Heart left ventricle (tissue), 16 donors: Measurements from ENCODE around the gene SLBP. TPM values are rescaled to one million over a fixed set of nuclear protein-coding genes. Genes with fewer than 3 reads are reported as not detected.

Experiments used
- ATAC-seq, 4 donors: fragments of 200-7000 bp; cut with Tn5 transposase; one replicate each; pipeline ENCODE4 v1.9.1; 2020 to 2022; ENCODE audit warnings: moderate library complexity in 4 of 4, mild to moderate bottlenecking in 3 of 4, moderate number of reproducible peaks in 1 of 4
- DNase-seq, 5 donors: peaks; one replicate each; pipeline ENCODE4 v3.0.0-alpha.2; 2020
- H3K27ac ChIP-seq, 12 donors: fragments of 200-600 bp; sonication (generic) in 4 of 12; one replicate each; pipeline versions ENCODE4 v1.5.0 to v1.8.0; 2016 to 2022; ENCODE audit warnings: mild to moderate bottlenecking in 2 of 12
- H3K27me3 ChIP-seq, 9 donors: fragments of 200-600 bp; sonication (generic) in 2 of 9; one replicate each; pipeline versions ENCODE4 v1.5.1 to v1.8.0; 2016 to 2022; ENCODE audit warnings: mild to moderate bottlenecking in 3 of 9
- H3K36me3 ChIP-seq, 9 donors: fragments of 200-600 bp; sonication (generic) in 2 of 9; one replicate each; pipeline versions ENCODE4 v1.5.0 to v1.8.0; 2018 to 2022; ENCODE audit warnings: mild to moderate bottlenecking in 2 of 9
- H3K4me1 ChIP-seq, 12 donors: fragments of 200-600 bp; sonication (generic) in 4 of 12; one replicate each; pipeline versions ENCODE4 v1.5.0 to v1.8.0; 2016 to 2022; ENCODE audit warnings: mild to moderate bottlenecking in 3 of 12
- H3K4me3 ChIP-seq, 12 donors: fragments of 200-600 bp; sonication (generic) in 4 of 12; one replicate each; pipeline versions ENCODE4 v1.5.0 to v1.8.0; 2017 to 2022; ENCODE audit warnings: mild to moderate bottlenecking in 9 of 12, moderate library complexity in 4 of 12
- H3K9me3 ChIP-seq, 12 donors: fragments of 200-600 bp; sonication (generic) in 4 of 12; one replicate each; pipeline versions ENCODE4 v1.5.0 to v1.8.0; 2016 to 2022; ENCODE audit warnings: mild to moderate bottlenecking in 1 of 12
- POLR2A ChIP-seq, 2 donors: fragments of 450-650 bp; IDR thresholded peaks; one replicate each; pipeline ENCODE4 v1.6.1; 2017; ENCODE audit warnings: antibody characterized with exemption in 2 of 2, mild to moderate bottlenecking in 2 of 2, moderate library complexity in 2 of 2
- WGBS, 4 donors: extraction: QIAGEN DNeasy Blood & Tissue Kit in 2 of 4; methylation state at CpG; one replicate each; pipeline versions ENCODE4 v1.1.5 to v1.1.7; 2013 to 2018; 5-methylcytosine and 5-hydroxymethylcytosine counted together
- intact Hi-C, 10 donors: fragments of 100-400 bp; cut with DNase I; formaldehyde crosslinking; loops; one replicate each; pipeline versions ENCODE4 v1.11.1 to v1.14.2; 2022
- polyA plus RNA-seq, 2 donors: library from polyadenylated mRNA; stranded (reverse); fragments of 200-250 nt; gene quantifications; one replicate each; pipeline ENCODE4 v1.2.3, GENCODE V29; 2013
- total RNA-seq, 9 donors: library from RNA; depleted of rRNA in 2 of 9; stranded (reverse); fragments of >200 nt in 2 of 9; fragmentation: NEBNext Ultra II Directional in 3 of 9; extraction: Animal tissue kit (Norgen Biotek cat#: 25700) in 3 of 9; gene quantifications; one replicate each; pipeline versions ENCODE4 v1.1.0 to v1.2.4, GENCODE V29; 2016 to 2023
- TF ChIP-seq, protein P1 (sequence below), 12 donors: fragments of 200-600 bp; sonication (generic) in 4 of 12; IDR thresholded peaks; one replicate each; pipeline versions ENCODE4 v1.5.0 to v1.8.0; 2018 to 2022; ENCODE audit warnings: antibody characterized with exemption in 12 of 12, mild to moderate bottlenecking in 5 of 12
- donor health status: ischemic (EF 13 %, LVEDD 7.1; RV severe dilation, severe dysfunction).
- donor health status: healthy with polysubstance abuse.
- donor health status: DM: no; HTN: yes; CAD: no.
- donor health status: DM: no; HTN: no; CAD: no.
- donor health status: ischemic (EF 25% LVEDD 6.9; RV normal size, moderate dysfunction).
- donor health status: ischemic (EF 25% LVEDD 5.7; RV mildly dilated, moderate dysfunction).
- donor health status: healthy.
- donor health status: DM: yes; HTN: yes; CAD: no.
- donor health status: ischemic (EF 35%, LVEDD 5.7; RV mildly dilated, moderate dysfunction).
- donor health status: nonischemic (EF 11% LVEDD 7.7; RV severe dilation, severe dysfunction).
- donor health status: DM: yes; HTN: yes; CAD: no.
- donor health status: PGD.
- donor health status: ischemic (EF 29% LVEDD 5.4; RV normal size, mild dysfunction).
- donor health status: nonischemic (EF 23%, LVEDD 6.1; RV moderate dilation, normal function).

SLBP gene
- total and polyA plus RNA-seq, 11 donors: 7.2 to 27.7 (median 11.7) TPM

- Histone ChIP-seq H3K36me3 (no peaks in the 10 kb centered on the region), H3K27ac (no peak overlapping the region), H3K4me1 (peaks cover 0 to 11% (median 0%) of the 10 kb centered on the region in 12 donors), H3K9me3 (no peaks in the 10 kb centered on the region), H3K4me3 (no peak overlapping the region), H3K27me3 (no peaks in the 10 kb centered on the region)
- TF ChIP-seq POLR2A (IDR thresholded peaks at IDR 0.05): no peak
- TF ChIP-seq, protein P1, sequence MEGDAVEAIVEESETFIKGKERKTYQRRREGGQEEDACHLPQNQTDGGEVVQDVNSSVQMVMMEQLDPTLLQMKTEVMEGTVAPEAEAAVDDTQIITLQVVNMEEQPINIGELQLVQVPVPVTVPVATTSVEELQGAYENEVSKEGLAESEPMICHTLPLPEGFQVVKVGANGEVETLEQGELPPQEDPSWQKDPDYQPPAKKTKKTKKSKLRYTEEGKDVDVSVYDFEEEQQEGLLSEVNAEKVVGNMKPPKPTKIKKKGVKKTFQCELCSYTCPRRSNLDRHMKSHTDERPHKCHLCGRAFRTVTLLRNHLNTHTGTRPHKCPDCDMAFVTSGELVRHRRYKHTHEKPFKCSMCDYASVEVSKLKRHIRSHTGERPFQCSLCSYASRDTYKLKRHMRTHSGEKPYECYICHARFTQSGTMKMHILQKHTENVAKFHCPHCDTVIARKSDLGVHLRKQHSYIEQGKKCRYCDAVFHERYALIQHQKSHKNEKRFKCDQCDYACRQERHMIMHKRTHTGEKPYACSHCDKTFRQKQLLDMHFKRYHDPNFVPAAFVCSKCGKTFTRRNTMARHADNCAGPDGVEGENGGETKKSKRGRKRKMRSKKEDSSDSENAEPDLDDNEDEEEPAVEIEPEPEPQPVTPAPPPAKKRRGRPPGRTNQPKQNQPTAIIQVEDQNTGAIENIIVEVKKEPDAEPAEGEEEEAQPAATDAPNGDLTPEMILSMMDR (IDR thresholded peaks at IDR 0.05): no peak
- intact Hi-C loops: no loop called here
- ATAC-seq (no peak), DNase-seq (no peak)
- 50 to 78% (median 70%) methylated on average over 7 to 8 of the region's 8 CpGs for WGBS, 4 donors
Measured at GRCh38 chr4:1668488-1668840, 43.7 kb downstream of the SLBP start.

DNA sequence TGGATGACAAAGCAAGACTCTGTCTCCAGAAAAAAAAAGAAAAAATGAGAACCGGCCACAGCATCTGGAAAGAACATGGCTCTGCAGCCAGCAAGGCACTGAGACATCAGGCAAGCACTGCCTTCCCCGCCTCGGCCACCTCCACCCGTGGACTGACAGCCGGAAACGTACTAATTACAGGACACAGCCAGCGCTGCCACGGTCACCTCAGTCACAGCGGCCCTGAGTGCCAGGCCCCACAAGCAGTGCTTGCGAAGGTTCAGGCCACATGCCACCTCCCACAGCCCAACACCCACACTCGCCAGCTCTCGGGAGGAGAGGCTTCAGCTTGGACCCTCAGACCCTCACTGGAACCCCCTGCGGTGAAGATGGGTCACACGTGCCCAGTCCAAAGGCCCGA, 44.8 kb downstream of the SLBP start:
- Histone ChIP-seq H3K4me3 (no peak overlapping the region), H3K4me1 (peaks cover 0 to 11% (median 0%) of the 10 kb centered on the region in 12 donors), H3K9me3 (no peaks in the 10 kb centered on the region), H3K27ac (peak overlapping the region in 1 of 12 donors; percentile 63), H3K36me3 (no peaks in the 10 kb centered on the region), H3K27me3 (no peaks in the 10 kb centered on the region)
- DNase-seq: no peak
- TF ChIP-seq, protein P1 (IDR thresholded peaks at IDR 0.05): no peak
- no peak for TF ChIP-seq POLR2A (IDR thresholded peaks at IDR 0.05)
- intact Hi-C loops: no loop called here
- ATAC-seq: peak in 2 of 4 donors; percentile 36 to 41
- 79 to 85% (median 80%) methylated on average over 15 of the region's 15 CpGs for WGBS, 4 donors

GRCh38 chr4:1666391-1666790, 45.7 kb downstream of the SLBP start:
- DNase-seq (peak; percentile 60 to 79 (median 78)), ATAC-seq (peak; percentile 60 to 89 (median 86))
- H3K36me3 ChIP-seq: no peaks in the 10 kb centered on the region
- no peaks in the 10 kb centered on the region for H3K27me3 ChIP-seq
- WGBS, 4 donors: 36 to 52% (median 45%) methylated on average over 12 of the region's 12 CpGs
- H3K27ac ChIP-seq: peak overlapping the region in 6 of 12 donors; percentile 7 to 71 (median 42)
- H3K9me3 ChIP-seq: no peaks in the 10 kb centered on the region
- intact Hi-C loops: no loop called here
- H3K4me3 ChIP-seq: no peak overlapping the region
- no peak for TF ChIP-seq POLR2A (IDR thresholded peaks at IDR 0.05)
- peaks cover 0 to 11% (median 0%) of the 10 kb centered on the region in 12 donors for H3K4me1 ChIP-seq

GRCh38 chr4:1664141-1664540, 48.0 kb downstream of the SLBP start:
- DNase-seq (no peak), ATAC-seq (no peak)
- Histone ChIP-seq H3K27me3 (no peaks in the 10 kb centered on the region), H3K9me3 (no peaks in the 10 kb centered on the region), H3K4me3 (no peak overlapping the region), H3K4me1 (peaks cover 0 to 11% (median 0%) of the 10 kb centered on the region in 12 donors), H3K27ac (no peak overlapping the region), H3K36me3 (no peaks in the 10 kb centered on the region)
- TF ChIP-seq POLR2A (IDR thresholded peaks at IDR 0.05): no peak
- TF ChIP-seq, protein P1 (IDR thresholded peaks at IDR 0.05): no peak
- 76 to 85% (median 82%) methylated on average over 8 of the region's 8 CpGs for WGBS, 4 donors
- intact Hi-C loops: no loop called here

GRCh38 chr4:1663549-1663948, 48.6 kb downstream of the SLBP start:
- H3K27ac ChIP-seq: no peak overlapping the region
- DNase-seq (no peak), ATAC-seq (no peak)
- peaks cover 0 to 7% (median 0%) of the 10 kb centered on the region in 12 donors for H3K4me1 ChIP-seq
- H3K9me3 ChIP-seq: no peaks in the 10 kb centered on the region
- no peaks in the 10 kb centered on the region for H3K27me3 ChIP-seq
- intact Hi-C loops: no loop called here
- WGBS, 4 donors: 91 to 95% (median 93%) methylated on average over 5 of the region's 5 CpGs
- H3K4me3 ChIP-seq: no peak overlapping the region
- TF ChIP-seq, protein P1 (IDR thresholded peaks at IDR 0.05): no peak
- no peak for TF ChIP-seq POLR2A (IDR thresholded peaks at IDR 0.05)
- no peaks in the 10 kb centered on the region for H3K36me3 ChIP-seq
